Measurements from ENCODE around the gene EFNB1.

EFNB1 gene

GRCh38 chrX:68839771-68840170 lies 10.9 kb downstream of the EFNB1 start:
- H3K27me3 ChIP-seq (ENCODE audit: control insufficient read depth, insufficient read depth, low read length) = peaks cover 29% of the 10 kb centered on the region
- H3K36me3 ChIP-seq (ENCODE audit: control insufficient read depth, insufficient read depth, low read length) = no peaks in the 10 kb centered on the region
- no peaks in the 10 kb centered on the region for H3K4me1 ChIP-seq (ENCODE audit: control insufficient read depth, insufficient read depth, low read length)
- no peak overlapping the region for H3K4me3 ChIP-seq (ENCODE audit: low read depth, low read length)
- no peak overlapping the region for H3K9ac ChIP-seq (ENCODE audit: low read depth, low read length)
- H3K9me3 ChIP-seq (ENCODE audit: control insufficient read depth, insufficient read depth, low read length) = no peaks in the 10 kb centered on the region

- no peak overlapping the region for H3K4me3 ChIP-seq (ENCODE audit: low read depth, low read length)
- no peaks in the 10 kb centered on the region for H3K4me1 ChIP-seq (ENCODE audit: control insufficient read depth, insufficient read depth, low read length)
- H3K9ac ChIP-seq (ENCODE audit: low read depth, low read length) = no peak overlapping the region
- no peaks in the 10 kb centered on the region for H3K9me3 ChIP-seq (ENCODE audit: control insufficient read depth, insufficient read depth, low read length)
- H3K27me3 ChIP-seq (ENCODE audit: control insufficient read depth, insufficient read depth, low read length) = peaks cover 25% of the 10 kb centered on the region
- no peaks in the 10 kb centered on the region for H3K36me3 ChIP-seq (ENCODE audit: control insufficient read depth, insufficient read depth, low read length)
These were observed 11.4 kb downstream of the EFNB1 start for GRCh38 chrX:68840256-68840655.

- Histone ChIP-seq H3K27me3 (ENCODE audit: control insufficient read depth, insufficient read depth, low read length) (peaks cover 13% of the 10 kb centered on the region), H3K36me3 (ENCODE audit: control insufficient read depth, insufficient read depth, low read length) (no peaks in the 10 kb centered on the region), H3K9ac (ENCODE audit: low read depth, low read length) (no peak overlapping the region), H3K4me1 (ENCODE audit: control insufficient read depth, insufficient read depth, low read length) (peaks cover 5% of the 10 kb centered on the region), H3K9me3 (ENCODE audit: control insufficient read depth, insufficient read depth, low read length) (no peaks in the 10 kb centered on the region), H3K4me3 (ENCODE audit: low read depth, low read length) (no peak overlapping the region)
These were observed 12.6 kb downstream of the EFNB1 start for GRCh38 chrX:68841251-68842049.

GRCh38 chrX:68842351-68842750 lies 13.5 kb downstream of the EFNB1 start:
- H3K27me3 ChIP-seq (ENCODE audit: control insufficient read depth, insufficient read depth, low read length) = peaks cover 6% of the 10 kb centered on the region
- no peaks in the 10 kb centered on the region for H3K36me3 ChIP-seq (ENCODE audit: control insufficient read depth, insufficient read depth, low read length)
- no peak overlapping the region for H3K4me3 ChIP-seq (ENCODE audit: low read depth, low read length)
- H3K9me3 ChIP-seq (ENCODE audit: control insufficient read depth, insufficient read depth, low read length) = no peaks in the 10 kb centered on the region
- H3K4me1 ChIP-seq (ENCODE audit: control insufficient read depth, insufficient read depth, low read length) = peaks cover 5% of the 10 kb centered on the region
- no peak overlapping the region for H3K9ac ChIP-seq (ENCODE audit: low read depth, low read length)

DNA sequence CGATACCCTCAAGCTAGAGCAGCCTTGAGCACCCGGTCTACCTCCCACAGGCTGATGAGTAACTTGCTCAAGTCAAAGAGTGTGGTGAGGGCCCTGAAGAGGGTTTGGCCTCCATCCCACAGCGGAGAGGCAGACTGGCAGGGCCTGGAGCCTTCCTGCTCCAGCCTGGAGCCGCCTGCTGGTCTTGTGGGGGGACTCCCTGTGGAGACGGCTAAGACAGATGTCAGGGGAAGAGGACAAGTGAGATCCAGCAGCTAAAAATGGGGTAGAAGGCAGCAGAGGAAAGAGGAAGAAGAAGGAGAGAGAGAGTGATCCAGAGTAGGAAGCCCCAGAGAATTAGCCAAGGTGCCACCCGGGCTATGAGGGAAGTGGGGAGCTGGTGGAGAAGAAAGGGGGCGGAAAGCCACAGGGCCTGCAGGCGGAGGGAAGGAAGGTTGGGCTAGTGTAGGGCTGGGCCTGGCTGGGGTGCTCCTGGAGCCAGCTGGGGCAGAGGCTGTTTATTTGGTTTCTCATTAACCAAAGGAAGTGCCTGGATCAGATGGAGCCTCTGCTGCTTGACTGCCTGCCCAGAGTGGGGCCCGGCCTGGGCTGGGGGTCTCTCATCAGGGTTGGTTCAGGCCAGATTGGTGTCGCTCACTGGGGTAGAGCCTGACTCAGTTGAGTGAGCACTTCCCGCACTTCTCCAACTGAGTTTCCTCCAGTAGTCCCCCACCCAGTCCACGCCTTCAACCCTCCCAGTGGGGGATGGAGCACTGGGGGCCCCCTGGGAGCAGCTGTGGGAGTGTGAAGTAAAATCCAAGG lies 14.2 kb downstream of the EFNB1 start:
- Histone ChIP-seq H3K4me1 (ENCODE audit: control insufficient read depth, insufficient read depth, low read length) (peaks cover 5% of the 10 kb centered on the region), H3K9me3 (ENCODE audit: control insufficient read depth, insufficient read depth, low read length) (no peaks in the 10 kb centered on the region), H3K9ac (ENCODE audit: low read depth, low read length) (no peak overlapping the region), H3K4me3 (ENCODE audit: low read depth, low read length) (no peak overlapping the region), H3K36me3 (ENCODE audit: control insufficient read depth, insufficient read depth, low read length) (no peaks in the 10 kb centered on the region), H3K27me3 (ENCODE audit: control insufficient read depth, insufficient read depth, low read length) (peaks cover 8% of the 10 kb centered on the region)

- peaks cover 18% of the 10 kb centered on the region for H3K27me3 ChIP-seq (ENCODE audit: control insufficient read depth, insufficient read depth, low read length)
- no peak overlapping the region for H3K4me3 ChIP-seq (ENCODE audit: low read depth, low read length)
- H3K4me1 ChIP-seq (ENCODE audit: control insufficient read depth, insufficient read depth, low read length) = peaks cover 5% of the 10 kb centered on the region
- no peaks in the 10 kb centered on the region for H3K36me3 ChIP-seq (ENCODE audit: control insufficient read depth, insufficient read depth, low read length)
- H3K9ac ChIP-seq (ENCODE audit: low read depth, low read length) = no peak overlapping the region
- H3K9me3 ChIP-seq (ENCODE audit: control insufficient read depth, insufficient read depth, low read length) = no peaks in the 10 kb centered on the region
These were observed 15.2 kb downstream of the EFNB1 start for GRCh38 chrX:68843992-68844391.

DNA sequence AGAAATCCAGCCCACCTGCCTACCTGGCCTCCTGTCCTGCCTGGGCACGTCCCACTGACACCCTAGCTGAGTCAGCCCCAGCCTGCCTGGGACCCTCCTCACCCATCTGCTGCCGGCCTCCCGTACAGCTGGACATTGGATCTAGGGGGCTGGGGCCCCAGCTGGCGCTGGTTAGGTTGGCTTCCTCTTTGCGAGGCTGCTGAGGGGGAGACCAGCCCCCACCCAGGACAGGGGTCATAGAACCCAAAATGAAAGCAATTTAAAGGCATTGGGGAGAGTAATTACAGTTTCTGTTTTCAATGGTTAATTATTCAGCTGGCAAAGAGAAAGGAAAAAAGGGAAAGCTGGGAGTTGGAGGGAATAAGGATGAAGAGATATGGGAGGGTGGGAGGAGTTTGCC lies 15.8 kb downstream of the EFNB1 start:
- peaks cover 5% of the 10 kb centered on the region for H3K4me1 ChIP-seq (ENCODE audit: control insufficient read depth, insufficient read depth, low read length)
- no peaks in the 10 kb centered on the region for H3K9me3 ChIP-seq (ENCODE audit: control insufficient read depth, insufficient read depth, low read length)
- H3K27me3 ChIP-seq (ENCODE audit: control insufficient read depth, insufficient read depth, low read length) = peaks cover 22% of the 10 kb centered on the region
- no peak overlapping the region for H3K4me3 ChIP-seq (ENCODE audit: low read depth, low read length)
- H3K9ac ChIP-seq (ENCODE audit: low read depth, low read length) = no peak overlapping the region
- no peaks in the 10 kb centered on the region for H3K36me3 ChIP-seq (ENCODE audit: control insufficient read depth, insufficient read depth, low read length)

DNA sequence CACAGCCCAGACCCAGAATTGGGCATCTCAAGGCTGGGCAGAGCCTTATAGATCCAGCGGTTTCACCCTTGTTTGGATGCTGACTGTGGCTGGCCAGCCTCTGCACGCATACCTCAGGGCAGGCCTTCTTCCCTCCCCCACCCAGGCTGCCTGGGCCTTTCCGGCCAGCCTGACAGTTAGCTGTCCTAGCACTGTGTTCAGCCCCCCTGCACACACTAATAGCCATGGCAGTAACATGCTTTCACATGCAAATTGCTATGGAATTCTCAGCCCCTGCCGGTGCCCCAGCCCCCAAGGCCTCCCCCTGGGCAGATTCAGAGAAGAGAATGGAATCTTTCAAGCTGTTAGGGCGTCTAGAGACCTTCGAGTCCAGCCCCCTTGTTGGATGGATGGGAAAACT lies 17.7 kb downstream of the EFNB1 start:
- Histone ChIP-seq H3K9ac (ENCODE audit: low read depth, low read length) (no peak overlapping the region), H3K36me3 (ENCODE audit: control insufficient read depth, insufficient read depth, low read length) (no peaks in the 10 kb centered on the region), H3K4me3 (ENCODE audit: low read depth, low read length) (no peak overlapping the region), H3K4me1 (ENCODE audit: control insufficient read depth, insufficient read depth, low read length) (peaks cover 5% of the 10 kb centered on the region), H3K27me3 (ENCODE audit: control insufficient read depth, insufficient read depth, low read length) (peaks cover 23% of the 10 kb centered on the region), H3K9me3 (ENCODE audit: control insufficient read depth, insufficient read depth, low read length) (no peaks in the 10 kb centered on the region)

GRCh38 chrX:68847172-68847571 lies 18.4 kb downstream of the EFNB1 start:
- no peak overlapping the region for H3K4me3 ChIP-seq (ENCODE audit: low read depth, low read length)
- H3K27me3 ChIP-seq (ENCODE audit: control insufficient read depth, insufficient read depth, low read length) = peaks cover 26% of the 10 kb centered on the region
- no peaks in the 10 kb centered on the region for H3K36me3 ChIP-seq (ENCODE audit: control insufficient read depth, insufficient read depth, low read length)
- no peak overlapping the region for H3K9ac ChIP-seq (ENCODE audit: low read depth, low read length)
- H3K4me1 ChIP-seq (ENCODE audit: control insufficient read depth, insufficient read depth, low read length) = peaks cover 5% of the 10 kb centered on the region
- H3K9me3 ChIP-seq (ENCODE audit: control insufficient read depth, insufficient read depth, low read length) = no peaks in the 10 kb centered on the region

DNA sequence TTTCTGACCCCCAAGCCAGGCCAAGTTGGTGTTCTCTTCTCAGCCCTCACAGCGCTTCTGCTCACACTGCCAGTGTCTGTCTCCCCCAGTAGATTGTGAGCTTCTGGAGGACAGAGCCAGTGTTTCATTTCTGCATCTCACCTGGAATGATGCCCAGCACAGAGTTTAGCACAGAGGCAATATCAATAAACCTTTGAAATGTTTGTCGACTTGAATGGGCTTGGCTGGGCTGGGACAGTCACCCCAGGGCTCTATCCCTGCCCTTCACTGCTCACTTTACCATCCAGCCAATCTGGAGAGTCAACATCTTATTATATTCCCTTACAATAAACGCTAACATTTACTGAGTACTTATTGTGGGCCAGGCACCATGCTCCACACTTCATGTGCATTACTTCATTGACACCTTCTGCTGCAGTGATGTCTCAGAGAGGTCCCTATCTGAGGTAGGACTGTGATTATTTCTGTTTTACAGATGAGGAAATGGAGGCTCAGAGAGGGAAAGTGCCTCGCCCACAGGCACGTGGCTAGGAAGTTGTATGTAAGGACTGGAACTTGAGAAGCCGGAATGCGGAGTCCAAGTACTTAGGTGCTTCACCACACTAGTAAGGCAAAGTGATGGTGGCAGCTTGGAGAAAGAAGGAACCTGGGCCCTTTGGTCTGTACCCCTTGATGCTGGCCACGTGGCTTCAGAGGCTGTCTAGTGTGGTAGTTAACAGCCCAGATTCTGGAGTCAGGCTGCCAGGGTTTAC lies 19.5 kb downstream of the EFNB1 start:
- Histone ChIP-seq H3K4me3 (ENCODE audit: low read depth, low read length) (no peak overlapping the region), H3K9ac (ENCODE audit: low read depth, low read length) (no peak overlapping the region), H3K27me3 (ENCODE audit: control insufficient read depth, insufficient read depth, low read length) (peaks cover 28% of the 10 kb centered on the region), H3K36me3 (ENCODE audit: control insufficient read depth, insufficient read depth, low read length) (no peaks in the 10 kb centered on the region), H3K4me1 (ENCODE audit: control insufficient read depth, insufficient read depth, low read length) (peaks cover 6% of the 10 kb centered on the region), H3K9me3 (ENCODE audit: control insufficient read depth, insufficient read depth, low read length) (no peaks in the 10 kb centered on the region)

- no peaks in the 10 kb centered on the region for H3K36me3 ChIP-seq (ENCODE audit: control insufficient read depth, insufficient read depth, low read length)
- H3K9me3 ChIP-seq (ENCODE audit: control insufficient read depth, insufficient read depth, low read length) = no peaks in the 10 kb centered on the region
- H3K9ac ChIP-seq (ENCODE audit: low read depth, low read length) = no peak overlapping the region
- H3K27me3 ChIP-seq (ENCODE audit: control insufficient read depth, insufficient read depth, low read length) = peaks cover 28% of the 10 kb centered on the region
- H3K4me3 ChIP-seq (ENCODE audit: low read depth, low read length) = no peak overlapping the region
- peaks cover 8% of the 10 kb centered on the region for H3K4me1 ChIP-seq (ENCODE audit: control insufficient read depth, insufficient read depth, low read length)
These were observed 22.3 kb downstream of the EFNB1 start for GRCh38 chrX:68851082-68851481.
